Muscle of arm (tissue), 12 donors: ENCODE results near the gene ALG1. TPM values are rescaled to one million over a fixed set of nuclear protein-coding genes. Genes with fewer than 3 reads are reported as not detected.
"Not testable (repeated sequence)": the region's sequence is repeated elsewhere in the genome, so short reads cannot be mapped to it uniquely, and the experiment has no call there.

Experiments
- DNase-seq: peaks from one replicate; pipeline ENCODE4 v3.0.0-alpha.2; 2013
- polyA plus RNA-seq, 12 donors: library from polyadenylated mRNA; unstranded; fragments of 120-200 nt; gene quantifications; one replicate each; pipeline ENCODE4 v1.2.1, GENCODE V29; 2013; ENCODE audit not compliant: insufficient read length in 12 of 12

The ALG1 gene
- polyA plus RNA-seq, 12 donors, result 10.0 to 15.7 (median 11.9) TPM; not detected in 1

DNA sequence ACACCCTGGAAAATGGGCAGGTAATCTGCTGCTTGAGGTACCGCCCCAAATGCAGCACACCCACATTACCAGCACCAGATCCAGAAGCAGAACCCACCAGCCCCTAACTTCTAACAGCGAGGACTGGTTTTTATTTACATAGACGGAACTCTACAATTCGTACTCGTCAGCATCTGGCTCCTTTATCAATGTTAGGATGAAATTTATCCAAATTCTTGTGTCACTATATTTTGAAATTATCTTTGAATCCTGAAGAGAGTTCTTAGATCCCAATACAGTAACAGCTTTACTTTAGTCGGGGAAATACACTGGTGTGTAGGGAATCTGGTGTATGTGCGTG lies 332 bp upstream of the ALG1 start:
- DNase-seq, result no peak

DNA sequence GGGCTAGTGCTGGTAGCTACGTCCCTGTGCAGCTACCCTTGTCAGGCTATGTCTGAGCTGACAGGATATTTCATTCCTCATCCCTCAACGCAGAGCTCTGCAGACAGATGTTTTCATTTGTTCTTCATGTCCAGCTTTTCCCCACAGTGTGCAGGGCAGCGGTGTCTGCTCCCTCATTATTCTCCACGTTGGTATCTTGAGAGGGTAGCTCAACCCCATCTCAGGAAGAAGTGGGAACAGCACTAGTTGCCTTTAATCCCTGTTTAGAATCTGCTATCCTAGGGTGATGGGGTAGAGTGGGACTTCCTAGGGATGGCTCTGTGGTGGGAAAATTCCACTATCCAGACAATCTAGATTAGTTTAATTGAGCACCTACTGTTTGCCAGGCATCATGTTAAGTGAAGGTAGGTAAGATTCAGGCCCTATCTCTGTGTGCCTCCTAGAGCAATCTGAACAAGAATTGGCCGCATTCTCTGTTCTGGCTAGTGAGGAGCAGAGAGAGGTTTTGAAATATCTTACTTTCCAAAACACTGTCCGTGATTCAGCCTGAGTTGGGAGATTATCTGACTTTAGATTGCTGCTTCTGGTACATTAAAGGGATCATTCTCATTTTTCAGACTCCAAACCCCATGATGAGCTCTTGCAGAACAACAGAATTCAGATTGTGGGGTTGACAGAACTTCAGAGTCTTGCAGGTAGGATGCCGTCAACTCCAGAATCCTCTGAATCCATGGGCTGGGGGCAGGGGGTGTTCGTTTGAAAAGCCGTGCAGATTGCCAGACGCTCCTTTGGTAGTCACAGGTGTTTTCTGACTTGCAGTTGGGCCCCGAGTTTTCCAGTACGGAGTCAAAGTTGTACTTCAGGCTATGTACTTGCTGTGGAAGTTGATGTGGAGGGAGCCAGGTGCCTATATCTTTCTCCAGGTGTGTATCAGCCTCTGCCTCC lies 963 bp downstream of the ALG1 start:
- DNase-seq, result no peak

GRCh38 chr16:5073279-5073629 lies 1.6 kb downstream of the ALG1 start:
- DNase-seq, result no peak

DNA sequence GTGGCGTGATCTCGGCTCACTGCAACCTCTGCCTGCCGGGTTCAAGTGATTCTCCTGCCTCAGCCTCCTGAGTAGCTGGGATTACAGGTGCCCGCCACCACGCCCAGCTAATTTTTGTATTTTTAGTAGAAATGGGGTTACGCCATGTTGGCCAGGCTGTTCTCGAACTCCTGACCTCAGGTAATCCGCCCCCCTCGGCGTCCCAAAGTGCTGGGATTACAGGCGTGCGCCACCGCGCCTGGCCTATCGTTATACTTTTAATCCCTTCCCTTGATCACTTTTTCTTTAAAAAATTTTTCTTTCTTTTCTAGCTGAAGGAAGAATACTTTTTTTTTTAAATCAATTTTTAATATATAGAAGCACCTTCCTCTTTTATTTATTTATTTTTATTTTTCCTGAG lies 2.1 kb downstream of the ALG1 start:
- not testable (repeated sequence) for DNase-seq

DNA sequence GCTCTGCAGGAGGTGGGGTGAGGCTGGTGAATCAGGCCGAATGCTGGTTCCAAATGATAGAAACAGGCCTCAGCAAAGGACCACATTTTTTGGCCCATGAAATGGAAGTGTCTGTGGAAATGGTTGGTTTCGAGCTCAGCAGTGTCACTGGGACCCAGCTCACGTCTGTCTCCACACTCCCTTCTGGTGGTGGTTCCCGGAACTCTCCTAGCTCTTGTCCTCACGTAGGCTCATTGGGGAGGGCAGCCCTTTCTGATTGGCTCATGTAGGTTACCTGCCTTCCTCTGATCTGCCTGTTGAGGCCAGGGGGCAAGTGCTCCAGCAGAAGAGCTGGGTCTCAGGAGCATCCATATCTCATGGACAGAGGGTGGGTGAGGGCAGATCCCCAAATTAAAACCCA lies 4.0 kb downstream of the ALG1 start:
- no peak for DNase-seq

DNA sequence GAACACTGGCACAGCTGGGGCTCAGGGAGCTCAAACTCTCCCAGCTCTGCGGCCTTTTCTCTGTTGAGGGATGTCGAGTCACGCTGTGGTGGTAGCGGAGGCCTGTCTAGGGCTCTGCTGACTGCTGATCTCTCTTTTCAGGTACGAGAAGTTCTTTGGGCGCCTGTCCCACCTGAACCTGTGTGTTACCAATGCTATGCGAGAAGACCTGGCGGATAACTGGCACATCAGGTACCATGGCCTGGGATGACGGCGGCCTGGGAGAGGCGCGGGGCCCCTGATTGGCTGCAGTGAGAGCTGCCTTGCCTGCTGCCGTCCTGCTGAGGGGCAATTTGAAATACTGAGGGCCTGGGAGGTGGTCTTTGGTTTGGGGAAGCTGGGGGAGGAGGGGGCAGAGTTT lies 5.7 kb downstream of the ALG1 start:
- DNase-seq, result no peak

DNA sequence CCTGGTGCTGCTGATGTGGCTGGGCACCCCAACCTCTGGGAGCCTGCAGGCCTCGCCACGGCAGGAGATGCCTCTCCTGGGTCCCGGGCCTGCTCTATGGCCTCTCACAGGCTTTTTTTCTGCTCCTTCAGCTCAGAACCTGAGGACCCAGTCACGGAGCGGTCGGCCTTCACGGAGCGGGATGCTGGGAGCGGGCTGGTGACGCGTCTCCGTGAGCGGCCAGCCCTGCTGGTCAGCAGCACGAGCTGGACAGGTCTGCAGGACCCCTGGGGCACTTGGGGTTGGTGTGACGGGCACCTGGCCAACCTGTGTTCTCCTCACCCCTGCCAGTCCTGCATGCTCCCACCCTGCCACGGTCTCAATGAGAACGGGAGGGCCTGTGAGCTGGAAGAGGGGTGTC lies 7.0 kb downstream of the ALG1 start:
- no peak for DNase-seq

GRCh38 chr16:5080461-5080860 lies 8.8 kb downstream of the ALG1 start:
- not testable (repeated sequence) for DNase-seq

DNA sequence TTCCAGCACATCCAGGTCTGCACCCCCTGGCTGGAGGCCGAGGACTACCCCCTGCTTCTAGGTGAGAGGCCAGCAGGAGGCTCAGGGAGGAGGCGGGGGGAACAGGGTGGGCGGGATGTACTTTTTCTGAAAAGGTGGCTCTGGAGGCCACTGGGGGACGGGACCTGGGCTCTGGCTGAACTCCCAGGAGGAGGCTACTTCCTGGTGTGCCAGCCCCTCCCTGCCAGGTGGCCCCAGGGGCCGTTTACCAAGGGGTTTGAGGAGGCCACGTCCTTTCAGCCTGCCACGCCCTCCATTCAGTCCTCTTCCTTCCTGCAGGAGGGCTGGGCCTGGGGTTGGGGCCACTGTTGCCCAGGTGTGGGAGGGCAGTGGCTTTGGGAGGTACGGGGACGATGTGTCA lies 9.4 kb downstream of the ALG1 start:
- not testable (repeated sequence) for DNase-seq

GRCh38 chr16:5083646-5084045 lies 12.0 kb downstream of the ALG1 start:
- not testable (repeated sequence) for DNase-seq

DNA sequence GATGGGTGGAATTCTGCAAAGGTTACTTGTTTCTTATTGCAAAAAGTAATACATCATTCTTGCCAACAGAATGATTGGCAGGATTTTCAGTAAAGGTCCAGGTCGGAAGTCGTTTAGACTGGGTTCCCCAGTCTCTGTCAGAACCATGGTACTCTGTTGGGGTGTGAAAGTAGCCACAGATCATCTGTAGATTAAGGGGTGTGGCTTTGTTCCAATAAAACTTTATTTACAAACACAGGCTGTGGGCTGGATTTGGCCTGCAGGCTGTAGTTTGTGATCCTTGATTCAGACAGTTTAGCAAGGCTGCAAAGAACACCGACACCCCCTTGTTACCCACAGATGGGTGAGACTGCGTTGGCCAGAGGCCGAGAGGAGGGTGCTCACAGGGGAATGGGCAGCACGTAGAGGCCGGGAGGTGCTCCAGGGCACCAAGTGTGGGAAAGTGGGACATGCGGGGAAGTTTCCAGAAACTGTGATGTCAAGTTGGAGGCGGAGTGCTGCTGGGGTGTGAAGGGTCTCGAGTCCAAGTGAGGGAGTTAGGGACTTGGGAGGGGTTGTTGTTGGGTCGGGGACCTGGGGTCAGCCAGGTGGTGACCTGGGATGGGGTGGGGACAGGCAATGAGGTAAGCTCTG lies 12.6 kb downstream of the ALG1 start:
- not testable (repeated sequence) for DNase-seq

GRCh38 chr16:5084802-5085201 lies 13.2 kb downstream of the ALG1 start:
- DNase-seq, result not testable (repeated sequence)

- DNase-seq, result not testable (repeated sequence)
Observed at GRCh38 chr16:5085716-5086115, 14.1 kb downstream of the ALG1 start.

DNA sequence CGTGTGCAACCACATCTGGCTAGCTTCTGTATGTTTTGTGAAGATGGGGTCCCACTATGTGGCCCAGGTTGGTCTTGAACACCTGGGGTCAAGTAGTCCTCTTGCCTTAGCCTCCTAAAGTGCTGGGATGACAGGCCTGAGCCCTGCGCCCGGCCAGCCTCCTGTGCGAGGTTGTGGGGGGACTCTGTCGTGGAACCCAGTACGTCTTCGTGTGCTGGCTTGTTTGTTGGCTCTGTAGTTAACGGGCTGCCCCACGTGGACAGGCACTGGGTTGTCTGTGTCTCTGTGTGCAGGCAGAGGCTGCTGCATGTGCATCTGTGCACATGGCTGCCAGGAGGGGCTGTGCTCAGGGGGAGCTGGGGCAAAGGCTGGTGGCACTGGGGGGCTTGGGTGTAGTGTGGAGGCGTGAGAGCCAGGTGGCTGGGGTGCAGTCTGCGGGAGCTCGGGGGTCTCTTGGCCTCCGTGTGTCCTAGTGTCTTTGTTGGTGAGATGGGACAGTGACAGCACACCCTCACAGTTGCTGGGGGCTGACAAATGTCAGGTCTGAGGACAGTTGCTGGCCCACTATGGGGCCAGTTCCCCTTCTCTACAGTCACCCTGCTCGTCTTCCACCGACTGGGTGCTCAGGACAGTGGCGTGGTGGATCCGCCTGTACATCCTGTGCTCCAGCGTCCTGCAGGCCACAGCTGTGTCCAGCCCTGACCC lies 16.6 kb downstream of the ALG1 start:
- DNase-seq, result not testable (repeated sequence)

DNA sequence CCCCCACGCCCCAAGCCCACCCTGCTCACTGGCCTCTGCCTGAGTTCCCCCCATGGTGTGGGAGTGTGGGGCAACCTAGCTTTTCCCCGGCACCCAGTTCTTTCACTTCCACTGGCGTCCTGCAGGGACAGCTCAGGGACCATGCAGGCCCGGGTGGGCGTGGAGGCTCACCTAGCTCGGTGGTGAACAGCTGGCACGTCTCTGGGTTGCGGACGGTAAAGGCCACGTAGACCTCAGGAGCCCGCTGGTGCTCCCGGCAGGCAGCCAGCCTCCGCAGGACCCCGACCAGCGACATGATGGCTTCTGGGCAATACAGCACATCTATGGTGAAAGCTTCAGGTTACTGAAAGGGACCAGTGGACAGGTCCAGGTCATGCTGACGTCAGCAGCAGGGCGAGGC lies 17.3 kb downstream of the ALG1 start:
- DNase-seq, result not testable (repeated sequence)

DNA sequence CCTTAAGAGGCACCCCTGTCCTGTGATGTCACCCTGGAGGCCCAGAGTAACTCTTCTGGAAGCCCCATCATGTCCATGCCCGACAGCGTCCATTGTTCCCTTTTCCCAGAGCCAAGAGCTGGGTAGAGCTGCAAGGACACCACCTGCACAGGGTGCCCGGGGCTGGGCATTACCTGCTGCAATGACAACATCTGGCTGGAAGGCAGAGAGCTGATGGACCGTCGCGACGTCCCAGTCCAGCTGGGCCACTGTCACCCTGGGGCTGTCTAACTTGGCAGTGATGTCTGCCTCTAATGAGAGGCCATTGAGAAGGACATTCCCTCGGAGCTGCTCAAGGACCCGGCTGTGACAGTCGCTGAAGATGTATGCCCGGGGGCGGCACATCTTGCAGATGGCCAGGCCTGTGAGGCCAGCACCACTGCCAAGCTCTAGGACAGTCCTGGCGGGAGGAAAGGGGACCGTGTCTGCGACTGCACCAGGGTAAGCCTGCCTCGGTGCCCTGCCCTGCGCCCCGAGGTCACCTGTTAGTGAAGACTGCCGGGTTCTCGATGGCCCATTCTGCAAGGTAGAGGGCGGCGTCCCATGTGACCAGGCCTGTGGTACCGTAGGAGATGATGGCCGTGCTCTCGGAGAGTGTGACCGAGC lies 18.4 kb downstream of the ALG1 start:
- DNase-seq, result not testable (repeated sequence)

GRCh38 chr16:5090592-5090991 lies 18.9 kb downstream of the ALG1 start:
- not testable (repeated sequence) for DNase-seq

DNA sequence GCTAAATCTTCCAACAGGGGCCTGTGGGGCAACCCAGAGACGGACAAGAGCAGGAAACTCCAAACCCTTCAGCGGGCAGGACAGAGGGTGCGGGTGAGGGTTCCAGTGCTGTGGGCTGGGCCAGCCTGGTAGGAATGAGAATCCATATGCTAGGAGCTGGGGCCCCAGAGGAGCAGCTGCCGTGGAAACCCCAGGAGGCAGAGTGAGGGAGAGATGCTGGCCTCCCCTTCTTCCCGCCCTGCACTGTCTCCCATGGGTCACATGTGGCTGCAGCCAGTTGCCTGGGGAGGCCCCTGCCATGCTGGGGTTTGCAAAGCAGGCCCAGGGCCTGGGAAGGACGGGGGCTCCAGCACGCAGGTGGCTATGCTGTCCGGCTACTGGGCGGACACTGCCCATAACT lies 21.4 kb downstream of the ALG1 start:
- not testable (repeated sequence) for DNase-seq

DNA sequence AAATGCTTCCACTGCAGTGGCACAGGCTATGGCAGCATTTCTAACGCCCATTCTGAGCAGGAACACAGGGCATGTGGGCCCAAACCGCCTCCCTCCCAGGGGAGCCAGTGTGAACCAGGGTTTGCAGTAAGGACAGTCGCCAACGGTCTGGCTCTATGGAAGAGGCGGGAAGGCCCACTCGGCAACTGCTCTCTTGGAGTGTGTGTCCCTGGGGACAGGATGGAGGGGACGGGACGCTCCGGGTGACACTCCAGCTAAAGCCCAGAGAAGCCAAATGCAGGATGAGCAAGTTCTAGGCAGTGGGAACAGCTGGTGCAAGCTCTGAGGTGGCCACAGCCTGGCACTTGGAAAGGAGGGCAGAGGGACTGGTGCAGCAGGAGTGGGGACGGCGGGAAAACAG lies 22.1 kb downstream of the ALG1 start:
- DNase-seq, result not testable (repeated sequence)

DNA sequence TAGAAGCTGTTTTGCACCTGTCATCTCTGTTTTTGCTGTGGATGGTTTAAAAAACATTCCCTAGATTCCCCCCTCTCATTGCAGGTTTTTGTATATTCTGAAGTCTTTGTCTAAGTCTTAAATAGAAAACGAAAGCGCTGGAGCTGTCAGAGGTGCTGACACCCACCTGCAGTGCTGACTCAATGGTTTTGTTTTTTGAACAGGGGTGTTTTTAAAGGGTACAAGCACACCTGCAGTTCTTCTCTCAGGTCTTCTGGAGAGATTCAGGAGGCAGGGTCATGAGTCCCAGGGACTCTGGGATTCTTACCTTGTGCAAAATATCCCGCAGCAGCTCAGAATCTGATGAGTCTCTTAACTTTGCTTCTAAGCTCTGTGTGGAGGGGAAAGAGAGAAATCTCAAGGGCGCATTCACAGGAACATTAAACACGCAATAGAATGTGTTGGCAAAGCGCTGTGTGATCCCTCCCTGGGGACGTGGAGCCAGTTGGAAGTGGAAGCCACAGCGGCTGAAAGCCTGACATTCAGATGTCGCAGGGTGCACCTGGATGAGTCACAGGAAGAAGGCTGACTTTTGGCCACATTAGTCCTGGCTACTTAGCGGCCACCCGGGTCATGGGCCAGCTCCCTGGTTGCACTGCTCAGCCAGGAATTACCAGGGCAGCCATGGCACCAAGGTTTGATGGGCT lies 23.6 kb downstream of the ALG1 start:
- DNase-seq, result not testable (repeated sequence)

- DNase-seq, result not testable (repeated sequence)
Observed at GRCh38 chr16:5096437-5097060, 24.9 kb downstream of the ALG1 start.
